GM12878 (cell line): Measurements from ENCODE around the gene DUOXA1. TPM values are rescaled to one million over a fixed set of nuclear protein-coding genes. Genes with fewer than 3 reads are reported as not detected.

Source experiments
- ATAC-seq: fragments of 200-7000 bp; cut with Tn5 transposase; 3 replicates; pipeline ENCODE4 v1.9.1; 2020; ENCODE audit warnings: mild to moderate bottlenecking, moderate library complexity
- BruUV-seq: library from RNA; stranded (reverse); fragments of 400-500 nt; replicated peaks from 2 replicates; lab custom pipeline; 2021; lab: Mats Ljungman, UMichigan
- CTCF ChIA-PET: fragments of 300-600 bp; sonication (Branson Sonifier 250); formaldehyde crosslinking; extraction: SDS; loops from one replicate; lab custom pipeline; 2021; ENCODE audit warnings: inconsistent platforms; lab: Yijun Ruan, JAX
- POLR2A ChIA-PET: fragments of 350-600 bp; formaldehyde crosslinking; extraction: SDS; loops from one replicate; lab custom pipeline; 2021; ENCODE audit warnings: inconsistent platforms; lab: Charles Lee
- RAD21 ChIA-PET: fragments of 300-600 bp; sonication (Branson Sonifier 250); formaldehyde crosslinking; loops from one replicate; lab custom pipeline; 2023; ENCODE audit warnings: antibody characterized with exemption; ENCODE audit not compliant: unreplicated experiment; lab: Charles Lee
- SMC1A ChIA-PET: fragments of 300-600 bp; sonication (Branson Sonifier 250); formaldehyde crosslinking; loops from one replicate; lab custom pipeline; 2023; ENCODE audit not compliant: unreplicated experiment, uncharacterized antibody; lab: Charles Lee
- DNase-seq: peaks from one replicate; pipeline ENCODE4 v3.0.0-alpha.2; 2011; ENCODE audit warnings: low read depth, low spot score
- FAIRE-seq: peaks from 3 replicates; lab custom pipeline; 2011; peaks lifted over from hg19 to GRCh38; lab: Jason Lieb, UNC
- H2AFZ ChIP-seq: 2 replicates; pipeline ENCODE4 v1.6.0; 2011; ENCODE audit warnings: low read depth, low read length, control low read depth; ENCODE audit not compliant: control insufficient read depth
- H3K27ac ChIP-seq: 2 replicates; pipeline ENCODE4 v1.5.1; 2011; ENCODE audit warnings: control low read depth; ENCODE audit not compliant: control insufficient read depth, insufficient read depth
- H3K27me3 ChIP-seq, 2 experiments: replicated peaks in 1 of 2; 2 replicates each; pipeline versions ENCODE4 v1.6.0 to v1.6.1; 2011; ENCODE audit warnings: low read length in 1 of 2; ENCODE audit not compliant: control insufficient read depth in 2 of 2, insufficient read depth in 2 of 2
- H3K36me3 ChIP-seq, 2 experiments: 2 replicates each; pipeline ENCODE4 v1.5.1; 2011; ENCODE audit warnings: low read length in 1 of 2; ENCODE audit not compliant: control insufficient read depth in 2 of 2, insufficient read depth in 2 of 2
- H3K4me1 ChIP-seq: 2 replicates; pipeline ENCODE4 v1.6.1; 2011; ENCODE audit warnings: mild to moderate bottlenecking, low read length, moderate library complexity, mixed read lengths; ENCODE audit not compliant: control insufficient read depth, insufficient read depth
- H3K4me2 ChIP-seq: 2 replicates; pipeline ENCODE4 v1.6.0; 2011; ENCODE audit warnings: control low read depth; ENCODE audit not compliant: control insufficient read depth, insufficient read depth
- H3K4me3 ChIP-seq: fragments of 200-600 bp; sonication (generic); 2 replicates; pipeline ENCODE4 v1.5.1; 2016
- H3K79me2 ChIP-seq: 2 replicates; pipeline ENCODE4 v1.6.0; 2011; ENCODE audit warnings: low read length; ENCODE audit not compliant: control insufficient read depth, insufficient read depth
- H3K9ac ChIP-seq: 2 replicates; pipeline ENCODE4 v1.8.0; 2011; ENCODE audit warnings: low read length, control low read depth, mixed read lengths; ENCODE audit not compliant: control insufficient read depth, insufficient read depth
- H3K9me3 ChIP-seq: replicated peaks from 3 replicates; pipeline ENCODE4 v1.5.1; 2011; ENCODE audit warnings: mild to moderate bottlenecking, low read length; ENCODE audit not compliant: control insufficient read depth, insufficient read depth
- H4K20me1 ChIP-seq: 2 replicates; pipeline ENCODE4 v1.6.0; 2011; ENCODE audit not compliant: control insufficient read depth, insufficient read depth
- MTA3 ChIP-seq: IDR thresholded peaks from 2 replicates; pipeline ENCODE4 v1.6.1; 2012; ENCODE audit warnings: low read length, inconsistent platforms, borderline replicate concordance
- NR2C2 ChIP-seq: IDR thresholded peaks from 2 replicates; pipeline ENCODE4 v1.6.1; 2011; ENCODE audit warnings: borderline replicate concordance, low read depth; ENCODE audit not compliant: control insufficient read depth, insufficient read length
- RB1 ChIP-seq: fragments of 450-650 bp; formaldehyde crosslinking; IDR thresholded peaks from 2 replicates; pipeline ENCODE4 v1.6.1; 2017; ENCODE audit warnings: mild to moderate bottlenecking, borderline replicate concordance
- SREBF1 ChIP-seq: IDR thresholded peaks from 2 replicates; pipeline ENCODE4 v1.6.1; 2012; ENCODE audit warnings: mild to moderate bottlenecking, low read length
- WGBS: methylation state at CpG from one replicate; pipeline ENCODE4 v1.1.6; 2016; ENCODE audit warnings: low lambda C conversion rate; ENCODE audit not compliant: insufficient replicate concordance, insufficient coverage; ENCODE audit errors: missing lambda C conversion rate; 5-methylcytosine and 5-hydroxymethylcytosine counted together
- in situ Hi-C: fragments of 300-500 bp; cut with MboI; formaldehyde crosslinking; loops from 9 replicates; pipeline ENCODE4 v1.14.3; 2018; ENCODE audit warnings: mixed read lengths
- intact Hi-C: fragments of 100-400 bp; cut with micrococcal nuclease; formaldehyde crosslinking; loops from one replicate; pipeline ENCODE4 v1.14.2; 2022; ENCODE audit not compliant: unreplicated experiment
- polyA plus RNA-seq, 11 experiments: library from polyadenylated mRNA; depleted of rRNA in 4 of 11; unstranded in 6 of 11; stranded (reverse) in 5 of 11; fragments of >200 nt; fragmentation: Nextera tagmentation in 4 of 11; fragmentation: Illumina TruSeq in 1 of 11; extraction: Ambion mirVana in 4 of 11; extraction: Trizol in 1 of 11; gene quantifications; 1 replicate in 1 of 11; 2 replicates in 10 of 11; pipeline versions ENCODE4 v1.2.1 to v1.2.3, GENCODE V29; 2011 to 2016; ENCODE audit warnings: inconsistent platforms in 2 of 11, missing spikeins in 2 of 11, low read depth in 1 of 11
- total RNA-seq, 4 experiments: library from RNA; depleted of rRNA in 3 of 4; stranded (reverse); fragments of >200 nt in 3 of 4; fragmentation: Illumina TruSeq in 1 of 4; extraction: Trizol in 1 of 4; gene quantifications; 2 replicates each; pipeline versions ENCODE4 v1.2.1 to v1.2.3, GENCODE V29; 2013 to 2021

Gene DUOXA1
- total and polyA plus RNA-seq, 10 of the 15 experiments (the other 5 are each of a cell fraction or from before 2014, with no cell fraction given): 0.08 TPM; not detected in 9

DNA sequence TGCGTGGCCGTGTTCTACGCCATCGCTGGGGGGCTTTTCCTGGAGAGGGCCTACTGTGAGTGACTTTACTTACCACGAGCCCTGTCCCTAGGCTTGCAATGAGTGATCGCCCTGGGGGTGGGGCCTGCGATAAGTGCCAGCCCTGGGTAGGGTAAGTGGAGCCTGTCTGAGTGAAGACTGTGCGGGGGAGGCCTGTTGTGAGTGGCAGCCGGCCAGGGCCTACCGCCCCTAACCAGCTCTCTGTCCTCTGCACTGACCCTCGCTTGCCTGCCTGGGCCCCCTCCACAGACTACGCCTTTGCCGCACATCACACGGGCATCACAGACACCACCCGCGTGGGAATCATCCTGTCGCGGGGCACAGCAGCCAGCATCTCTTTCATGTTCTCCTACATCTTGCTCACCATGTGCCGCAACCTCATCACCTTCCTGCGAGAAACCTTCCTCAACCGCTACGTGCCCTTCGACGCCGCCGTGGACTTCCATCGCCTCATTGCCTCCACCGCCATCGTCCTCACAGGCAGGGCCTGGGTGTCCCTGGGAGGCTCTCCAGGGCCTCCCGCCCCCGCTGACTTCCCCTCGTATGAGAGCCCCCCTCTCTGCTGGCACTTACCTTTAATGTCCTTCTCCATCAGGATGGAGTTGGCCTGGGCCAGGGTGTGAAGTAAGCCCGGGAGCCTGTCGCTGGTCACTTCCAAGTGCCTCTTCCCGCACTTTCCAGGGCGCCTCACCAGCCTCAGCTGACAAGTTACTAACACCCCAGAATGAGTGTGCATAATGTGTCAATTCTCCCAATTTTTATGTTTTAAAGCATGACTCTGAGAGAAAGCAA is 22.5 kb upstream of the DUOXA1 start:
- TF ChIP-seq MTA3: no peak
- TF ChIP-seq RB1: no peak
- no peak for TF ChIP-seq NR2C2
- SMC1A ChIA-PET: no interaction called here
- Histone ChIP-seq H4K20me1 (no peaks in the 10 kb centered on the region), H2AFZ (no peak overlapping the region), H3K4me1 (no peaks in the 10 kb centered on the region), H3K27ac (no peak overlapping the region), H3K36me3 (no peaks in the 10 kb centered on the region), H3K4me3 (no peak overlapping the region), H3K4me2 (no peak overlapping the region), H3K9ac (no peak overlapping the region), H3K79me2 (no peaks in the 10 kb centered on the region), H3K27me3 (no peaks in the 10 kb centered on the region), H3K9me3 (no peaks in the 10 kb centered on the region)
- CTCF ChIA-PET: no interaction called here
- FAIRE-seq: no peak
- WGBS: 96% methylated on average over 36 of the region's 36 CpGs
- intact Hi-C loops (no loop called here), in situ Hi-C loops (no loop called here)
- no TSS peak for BruUV-seq
- RAD21 ChIA-PET: no interaction called here
- DNase-seq: no peak
- ATAC-seq: no peak
- POLR2A ChIA-PET: no interaction called here

DNA sequence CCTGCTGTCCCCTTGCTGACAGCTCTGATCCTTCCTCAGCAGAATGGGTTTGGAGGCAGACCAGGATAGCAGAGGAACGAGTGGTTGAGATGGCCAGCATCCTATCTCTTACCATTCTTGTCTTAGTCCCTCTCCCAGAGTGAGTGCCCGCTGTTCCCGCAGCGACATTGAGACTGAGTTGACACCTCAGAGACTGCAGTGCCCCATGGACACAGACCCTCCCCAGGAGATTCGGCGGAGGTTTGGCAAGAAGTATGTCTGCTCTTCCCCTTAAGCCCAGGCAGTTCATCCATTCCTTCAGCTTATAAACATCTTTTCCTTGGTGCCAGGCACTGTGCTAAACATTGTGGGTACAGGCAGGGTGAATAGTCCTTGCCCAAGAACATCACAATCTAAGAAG is 21.3 kb upstream of the DUOXA1 start:
- H3K27ac ChIP-seq: no peak overlapping the region

More for the DNA sequence above, 21.3 kb upstream of the DUOXA1 start:
- no peak overlapping the region for H3K4me2 ChIP-seq
- no peaks in the 10 kb centered on the region for H3K36me3 ChIP-seq
- in situ Hi-C loops: no loop called here
- no peak for ATAC-seq
- no peaks in the 10 kb centered on the region for H3K4me1 ChIP-seq
- ChIA-PET RAD21 (no interaction called here), CTCF (interaction anchor here (1.9 kb wide), 1 partner anchor 12 kb away, joined by 6 read pairs; no protein-coding TSS in a partner anchor), SMC1A (no interaction called here), POLR2A (no interaction called here)
- DNase-seq: no peak
- BruUV-seq: no TSS peak
- no peak for FAIRE-seq
- no peak overlapping the region for H2AFZ ChIP-seq
- H3K9me3 ChIP-seq: no peaks in the 10 kb centered on the region
- H3K4me3 ChIP-seq: no peak overlapping the region
- TF ChIP-seq SREBF1: no peak
- H3K9ac ChIP-seq: no peak overlapping the region
- H3K27me3 ChIP-seq: no peaks in the 10 kb centered on the region
- no peaks in the 10 kb centered on the region for H3K79me2 ChIP-seq
- H4K20me1 ChIP-seq: no peaks in the 10 kb centered on the region
- intact Hi-C loops: no loop called here
- 90% methylated on average over 6 of the region's 6 CpGs for WGBS
